Peyer's patch (tissue), 4 donors: ENCODE data around the gene ZC3H7A.

ENCODE experiments used
- CTCF ChIP-seq, 6 experiments: fragments of 450-650 bp in 4 of 6; fragments of 200-600 bp in 2 of 6; sonication (generic) in 1 of 6; IDR thresholded peaks; one replicate each; pipeline ENCODE4 v1.5.1; 2017 to 2019; ENCODE audit warnings: antibody characterized with exemption in 6 of 6, mild to moderate bottlenecking in 3 of 6, moderate library complexity in 1 of 6
- POLR2A ChIP-seq, 2 donors: fragments of 450-650 bp; IDR thresholded peaks; one replicate each; pipeline ENCODE4 v1.5.1; 2017; ENCODE audit warnings: antibody characterized with exemption in 2 of 2, mild to moderate bottlenecking in 2 of 2, moderate library complexity in 2 of 2

- no peak for TF ChIP-seq CTCF (IDR thresholded peaks at IDR 0.05)
- no peak for TF ChIP-seq POLR2A (IDR thresholded peaks at IDR 0.05)
Observed at GRCh38 chr16:11712122-11712521, 84.9 kb downstream of the ZC3H7A start.
